Uterus (tissue), 4 donors: Measurements from ENCODE around the gene CEP131. TPM values are rescaled to one million over a fixed set of nuclear protein-coding genes. Genes with fewer than 3 reads are reported as not detected.

Experiments used
- DNase-seq, 2 donors: peaks; one replicate each; pipeline ENCODE4 v3.0.0-alpha.2; 2019 to 2020
- H3K27ac ChIP-seq, 2 donors: fragments of 200-600 bp; sonication (generic); 1 replicate in 1 of 2; 2 replicates in 1 of 2; pipeline ENCODE4 v1.5.1; 2016 to 2018
- H3K27me3 ChIP-seq, 2 donors: fragments of 200-600 bp; sonication (generic); one replicate each; pipeline ENCODE4 v1.5.1; 2018 to 2019; ENCODE audit warnings: control low read depth in 1 of 2
- H3K36me3 ChIP-seq, 2 donors: fragments of 200-600 bp; sonication (generic); one replicate each; pipeline ENCODE4 v1.5.1; 2019; ENCODE audit warnings: control low read depth in 1 of 2
- H3K4me1 ChIP-seq, 2 donors: fragments of 200-600 bp; sonication (generic); one replicate each; pipeline ENCODE4 v1.5.1; 2018 to 2019; ENCODE audit warnings: control low read depth in 1 of 2
- H3K4me3 ChIP-seq, 2 donors: fragments of 200-600 bp; sonication (generic); 1 replicate in 1 of 2; 2 replicates in 1 of 2; pipeline ENCODE4 v1.5.1; 2018 to 2019; ENCODE audit warnings: mild to moderate bottlenecking in 1 of 2
- H3K9me3 ChIP-seq, 2 donors: fragments of 200-600 bp; sonication (generic); one replicate each; pipeline ENCODE4 v1.5.1; 2019; ENCODE audit warnings: control low read depth in 1 of 2
- CTCF ChIP-seq, 4 experiments: fragments of 200-600 bp in 2 of 4; fragments of 450-650 bp in 2 of 4; sonication (generic) in 2 of 4; IDR thresholded peaks; one replicate each; pipeline ENCODE4 v1.5.1; 2016 to 2019; ENCODE audit warnings: antibody characterized with exemption in 4 of 4, mild to moderate bottlenecking in 2 of 4, moderate library complexity in 1 of 4
- POLR2A ChIP-seq, 2 donors: fragments of 450-650 bp; IDR thresholded peaks; one replicate each; pipeline ENCODE4 v1.6.1; 2016; ENCODE audit warnings: antibody characterized with exemption in 2 of 2, mild to moderate bottlenecking in 1 of 2, moderate library complexity in 1 of 2
- intact Hi-C: fragments of 100-400 bp; cut with DNase I; formaldehyde crosslinking; loops from one replicate; pipeline ENCODE4 v1.15.1; 2023; ENCODE audit warnings: low total_unique reads
- total RNA-seq, 4 donors: library from RNA; depleted of rRNA in 3 of 4; stranded (reverse); fragments of >200 nt in 3 of 4; gene quantifications; one replicate each; pipeline versions ENCODE4 v1.1.0 to v1.2.4, GENCODE V29; 2014 to 2023
- donor health status: DM: yes; HTN: yes; CAD: no.

The CEP131 gene
- total RNA-seq, 4 donors from 2014 or later, result 2.9 to 13.3 (median 10.0) TPM

- Histone ChIP-seq H3K27me3 (no peaks in the 10 kb centered on the region), H3K27ac (no peak overlapping the region), H3K9me3 (no peaks in the 10 kb centered on the region), H3K36me3 (no peaks in the 10 kb centered on the region), H3K4me3 (no peak overlapping the region), H3K4me1 (peaks cover 0 to 6% of the 10 kb centered on the region in 2 donors)
- DNase-seq, result no peak
- TF ChIP-seq POLR2A (IDR thresholded peaks at IDR 0.05), result no peak
- TF ChIP-seq CTCF (IDR thresholded peaks at IDR 0.05), result no peak
- intact Hi-C loops, result no loop called here
Measured at GRCh38 chr17:81233316-81233715, 10.6 kb upstream of the CEP131 start.

- Histone ChIP-seq H3K4me3 (no peak overlapping the region), H3K27me3 (no peaks in the 10 kb centered on the region), H3K4me1 (peaks cover 0 to under 1% of the 10 kb centered on the region in 2 donors), H3K36me3 (no peaks in the 10 kb centered on the region), H3K27ac (no peak overlapping the region), H3K9me3 (no peaks in the 10 kb centered on the region)
- TF ChIP-seq CTCF (IDR thresholded peaks at IDR 0.05) (no peak), POLR2A (IDR thresholded peaks at IDR 0.05) (no peak)
- intact Hi-C loops, result no loop called here
- DNase-seq, result no peak
Measured at GRCh38 chr17:81232616-81233241, 10.0 kb upstream of the CEP131 start.

- H3K4me1 ChIP-seq, result no peaks in the 10 kb centered on the region
- no peak for TF ChIP-seq POLR2A (IDR thresholded peaks at IDR 0.05)
- no peak for TF ChIP-seq CTCF (IDR thresholded peaks at IDR 0.05)
- H3K4me3 ChIP-seq, result no peak overlapping the region
- intact Hi-C loops, result no loop called here
- H3K27me3 ChIP-seq, result no peaks in the 10 kb centered on the region
- no peaks in the 10 kb centered on the region for H3K36me3 ChIP-seq
- H3K9me3 ChIP-seq, result no peaks in the 10 kb centered on the region
- no peak for DNase-seq
- no peak overlapping the region for H3K27ac ChIP-seq
Measured at GRCh38 chr17:81231766-81232581, 9.2 kb upstream of the CEP131 start.

GRCh38 chr17:81231121-81231645, 8.4 kb upstream of the CEP131 start:
- DNase-seq, result no peak
- H3K4me1 ChIP-seq, result no peaks in the 10 kb centered on the region
- no peak for TF ChIP-seq POLR2A (IDR thresholded peaks at IDR 0.05)
- TF ChIP-seq CTCF (IDR thresholded peaks at IDR 0.05), result no peak
- no peaks in the 10 kb centered on the region for H3K9me3 ChIP-seq
- intact Hi-C loops, result no loop called here
- no peak overlapping the region for H3K4me3 ChIP-seq
- no peaks in the 10 kb centered on the region for H3K27me3 ChIP-seq
- no peak overlapping the region for H3K27ac ChIP-seq
- H3K36me3 ChIP-seq, result no peaks in the 10 kb centered on the region
